GM21423 (cell line): ENCODE results near the gene EXD3.
"Not testable (repeated sequence)": the region's sequence is repeated elsewhere in the genome, so short reads cannot be mapped to it uniquely, and the experiment has no call there.

Experiments used
- ATAC-seq: cut with Tn5 transposase; IDR thresholded peaks from one replicate; pipeline ENCODE4 v1.9.1; 2021; ENCODE audit warnings: mild to moderate bottlenecking, moderate library complexity; ENCODE audit not compliant: unreplicated experiment

Gene EXD3

GRCh38 chr9:137351781-137352501, 71.0 kb downstream of the EXD3 start:
- ATAC-seq: no peak

DNA sequence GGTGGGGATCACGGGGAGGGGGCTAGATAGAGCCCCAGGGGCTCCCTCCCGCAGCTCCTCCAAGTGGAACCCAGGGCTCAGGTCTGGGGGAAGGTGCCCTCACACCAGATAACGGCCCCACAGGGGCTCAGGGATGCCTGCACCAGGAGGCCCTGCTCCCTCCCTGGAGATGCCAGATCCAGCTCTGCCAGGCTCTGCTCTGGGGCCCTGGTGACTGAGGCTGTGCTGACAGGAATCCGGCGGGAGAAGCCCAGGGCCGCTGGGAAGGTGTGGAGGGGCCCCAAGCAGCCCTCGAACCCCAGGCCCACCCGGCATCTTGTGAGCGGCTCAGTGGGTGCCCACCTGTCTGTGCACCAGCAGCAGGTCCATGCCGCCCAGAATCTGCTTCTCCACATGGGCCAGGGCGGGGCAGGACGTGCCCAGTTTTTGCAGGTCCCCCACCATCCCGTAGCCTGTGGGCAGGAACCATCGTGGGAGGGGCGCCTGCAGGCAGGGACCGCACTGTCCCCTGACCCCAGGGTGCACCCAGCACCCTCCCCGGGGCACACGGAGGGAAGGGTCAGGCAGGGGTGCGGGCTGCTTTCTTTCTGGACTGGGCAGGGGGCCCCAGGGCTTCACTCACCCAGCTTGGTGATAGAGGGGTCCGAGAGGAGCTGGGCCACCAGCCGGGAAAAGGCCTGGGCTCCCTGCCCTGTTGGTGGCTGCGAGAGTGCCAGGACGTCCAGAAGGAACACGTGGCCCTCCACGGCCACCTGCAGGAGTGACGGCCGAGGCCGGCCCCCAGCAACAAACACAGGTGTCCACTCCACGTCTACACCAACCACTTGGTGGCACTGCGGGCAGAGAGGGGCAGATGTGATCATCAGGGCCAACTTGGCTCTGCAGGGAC, 72.0 kb downstream of the EXD3 start:
- no peak for ATAC-seq

DNA sequence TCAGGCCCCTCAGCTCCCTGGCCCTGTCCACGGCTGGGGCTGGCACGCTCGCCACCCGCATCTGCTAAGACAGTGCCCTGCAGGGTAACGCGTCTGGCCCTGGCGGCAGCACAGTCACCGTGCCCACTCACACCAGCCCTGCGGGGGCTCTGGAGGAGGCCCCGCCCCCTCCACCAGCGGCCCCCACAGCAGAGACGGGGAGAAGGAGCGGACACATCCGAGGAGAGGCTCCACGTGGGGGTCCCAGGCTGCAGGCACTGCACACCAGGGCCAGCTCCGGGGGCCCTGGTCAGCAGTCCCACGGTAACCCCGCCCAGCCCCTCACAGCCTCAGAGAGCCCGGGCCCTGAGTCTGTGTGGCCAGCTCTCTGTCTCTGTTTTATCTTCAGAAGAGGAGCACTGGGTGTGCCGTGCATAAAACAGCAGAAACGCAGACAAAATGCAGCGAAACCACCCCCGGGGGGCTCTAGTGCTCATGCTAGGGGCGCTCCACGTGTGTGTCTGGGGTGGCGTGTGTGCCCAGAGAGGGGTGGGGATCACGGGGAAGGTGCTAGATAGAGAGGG, 73.4 kb downstream of the EXD3 start:
- no peak for ATAC-seq

- no peak for ATAC-seq
Measured at GRCh38 chr9:137348769-137349470, 74.0 kb downstream of the EXD3 start.

DNA sequence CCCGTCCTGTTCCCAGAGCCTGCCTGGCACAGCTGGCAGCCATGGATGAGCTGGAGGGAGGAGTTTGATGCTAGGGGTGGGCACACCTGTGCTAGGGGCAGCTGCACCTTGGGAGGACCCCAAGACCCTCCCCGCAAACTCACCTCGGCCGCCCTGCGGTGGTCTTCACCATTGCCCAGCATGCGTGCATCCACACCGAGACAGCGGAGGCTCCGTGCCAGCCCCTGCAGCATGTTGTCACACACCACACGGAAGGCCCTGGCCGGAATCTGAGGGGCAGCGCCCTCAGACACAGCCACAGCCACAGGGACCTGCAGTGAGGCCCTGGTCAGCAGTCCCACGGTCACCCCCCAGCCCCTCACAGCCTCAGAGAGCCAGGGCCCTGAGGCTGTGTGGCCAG, 75.0 kb downstream of the EXD3 start:
- ATAC-seq: no peak

DNA sequence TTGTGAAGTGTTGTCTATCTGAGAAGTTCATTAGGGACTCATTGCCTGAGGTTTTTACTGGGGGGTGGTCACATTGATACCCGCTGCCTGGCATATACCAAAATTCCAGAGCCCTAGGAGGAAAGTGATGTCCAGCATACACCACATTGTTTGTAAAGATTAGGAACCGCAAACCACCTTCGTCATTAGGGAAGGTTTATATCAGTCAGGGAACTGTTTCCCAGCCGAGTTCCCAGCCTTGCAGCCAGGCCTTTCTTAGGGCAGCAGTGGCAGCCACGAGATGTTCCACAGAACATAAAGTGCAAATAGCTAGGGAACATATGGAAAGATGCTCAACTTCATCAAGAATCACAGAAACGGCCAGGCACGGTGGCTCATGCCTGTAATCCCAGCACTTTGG, 80.5 kb downstream of the EXD3 start:
- ATAC-seq: no peak

DNA sequence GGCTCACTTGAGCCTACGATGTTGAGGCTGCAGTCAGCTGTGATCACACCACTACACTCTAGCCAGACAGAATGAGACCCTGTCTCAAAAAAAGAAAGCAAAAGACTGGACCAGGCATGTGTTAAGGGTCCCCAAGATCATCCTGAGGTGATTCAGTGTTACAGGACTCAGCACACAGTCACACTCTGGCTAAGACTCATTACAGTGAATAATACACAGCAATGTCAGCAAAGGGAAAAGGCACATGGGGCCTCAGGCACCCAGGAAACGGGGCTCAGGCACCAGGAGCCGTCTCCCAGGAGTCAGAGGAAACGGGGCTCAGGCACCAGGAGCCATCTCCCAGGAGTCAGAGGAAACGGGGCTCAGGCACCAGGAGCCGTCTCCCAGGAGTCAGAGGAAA, 81.7 kb downstream of the EXD3 start:
- no peak for ATAC-seq

- not testable (repeated sequence) for ATAC-seq
Measured at GRCh38 chr9:137339908-137340462, 83.0 kb downstream of the EXD3 start.

GRCh38 chr9:137339045-137339907, 83.7 kb downstream of the EXD3 start:
- ATAC-seq: no peak

DNA sequence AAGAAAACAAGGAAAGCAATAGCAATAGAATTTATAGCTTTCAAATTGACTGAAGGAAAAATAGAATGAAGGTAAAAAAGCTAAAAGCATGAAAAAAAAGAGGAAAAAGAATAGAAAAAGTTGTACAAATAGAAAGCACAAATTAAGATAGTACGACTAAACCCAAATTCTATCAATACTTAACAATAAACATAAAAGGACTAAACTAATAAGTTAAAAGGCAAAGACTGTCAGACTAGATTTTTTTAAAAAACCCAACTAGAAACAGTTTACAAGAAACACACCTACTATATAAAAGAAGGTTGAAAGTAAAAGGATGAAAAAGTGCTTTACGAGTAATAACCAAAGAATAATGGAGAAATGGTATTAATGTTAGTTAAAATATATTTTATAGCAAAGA, 86.2 kb downstream of the EXD3 start:
- no peak for ATAC-seq

GRCh38 chr9:137333016-137333671, 89.8 kb downstream of the EXD3 start:
- ATAC-seq: no peak

DNA sequence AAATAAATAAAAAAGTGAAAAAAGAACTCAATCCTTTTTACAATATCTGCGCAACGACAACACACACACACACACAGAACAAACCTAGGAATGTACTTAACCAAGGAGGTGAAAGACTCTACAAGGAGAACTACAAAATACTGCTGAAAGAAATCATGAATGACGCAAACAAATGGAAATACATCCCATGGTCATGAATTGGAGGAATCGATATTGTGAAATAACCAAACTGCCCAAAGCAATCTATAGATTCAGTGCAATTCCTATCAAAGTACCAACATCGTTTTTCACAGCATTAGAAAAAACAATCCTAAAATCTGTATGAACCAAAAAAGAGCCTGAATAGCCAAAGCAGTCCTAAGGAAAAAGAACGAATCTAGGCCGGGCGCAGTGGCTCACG, 91.0 kb downstream of the EXD3 start:
- ATAC-seq: no peak

GRCh38 chr9:137330689-137331088, 92.3 kb downstream of the EXD3 start:
- no peak for ATAC-seq

GRCh38 chr9:137329590-137329989, 93.4 kb downstream of the EXD3 start:
- ATAC-seq: not testable (repeated sequence)

- ATAC-seq: not testable (repeated sequence)
Measured at GRCh38 chr9:137327641-137328550, 95.1 kb downstream of the EXD3 start.

GRCh38 chr9:137326445-137327065, 96.4 kb downstream of the EXD3 start:
- ATAC-seq: peak; percentile 70

DNA sequence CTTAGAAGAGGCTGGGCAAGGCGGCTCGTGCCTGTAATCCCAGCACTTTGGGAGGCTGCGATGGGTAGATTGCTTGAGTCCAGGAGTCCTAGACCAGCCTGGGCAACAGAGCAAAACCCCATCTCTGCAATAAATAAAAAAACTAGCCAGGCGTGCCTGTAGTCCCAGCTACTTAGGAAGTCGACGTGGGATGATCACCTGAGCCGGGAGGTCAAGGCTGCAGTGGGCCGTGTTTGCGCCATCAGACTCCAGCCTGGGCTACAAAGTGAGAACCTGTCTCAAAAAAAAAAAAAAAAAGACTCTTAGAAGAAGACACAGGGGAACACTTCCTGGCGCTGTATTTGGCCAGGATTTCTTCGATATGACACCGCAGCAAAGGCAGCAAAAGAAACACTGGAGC, 97.2 kb downstream of the EXD3 start:
- no peak for ATAC-seq

- ATAC-seq: no peak
Measured at GRCh38 chr9:137325124-137325523, 97.8 kb downstream of the EXD3 start.
